Diencephalon (tissue), 1 donor: ENCODE measurements around the gene RSKR. TPM values are rescaled to one million over a fixed set of nuclear protein-coding genes. Genes with fewer than 3 reads are reported as not detected.

Experiments
- total RNA-seq: library from RNA; depleted of rRNA; stranded (reverse); fragments of >200 nt; gene quantifications from one replicate; pipeline ENCODE4 v1.2.3, GENCODE V29; 2014

RSKR gene, protein sequence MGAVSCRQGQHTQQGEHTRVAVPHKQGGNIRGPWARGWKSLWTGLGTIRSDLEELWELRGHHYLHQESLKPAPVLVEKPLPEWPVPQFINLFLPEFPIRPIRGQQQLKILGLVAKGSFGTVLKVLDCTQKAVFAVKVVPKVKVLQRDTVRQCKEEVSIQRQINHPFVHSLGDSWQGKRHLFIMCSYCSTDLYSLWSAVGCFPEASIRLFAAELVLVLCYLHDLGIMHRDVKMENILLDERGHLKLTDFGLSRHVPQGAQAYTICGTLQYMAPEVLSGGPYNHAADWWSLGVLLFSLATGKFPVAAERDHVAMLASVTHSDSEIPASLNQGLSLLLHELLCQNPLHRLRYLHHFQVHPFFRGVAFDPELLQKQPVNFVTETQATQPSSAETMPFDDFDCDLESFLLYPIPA
- total RNA-seq, result 15.9 TPM

GRCh38 chr17:28613931-28614381 lies at the start of gene RSKR:
RSKR (minus strand) TSS chr17:28614185; CDS start chr17:28614161, 24 bp downstream.

DNA sequence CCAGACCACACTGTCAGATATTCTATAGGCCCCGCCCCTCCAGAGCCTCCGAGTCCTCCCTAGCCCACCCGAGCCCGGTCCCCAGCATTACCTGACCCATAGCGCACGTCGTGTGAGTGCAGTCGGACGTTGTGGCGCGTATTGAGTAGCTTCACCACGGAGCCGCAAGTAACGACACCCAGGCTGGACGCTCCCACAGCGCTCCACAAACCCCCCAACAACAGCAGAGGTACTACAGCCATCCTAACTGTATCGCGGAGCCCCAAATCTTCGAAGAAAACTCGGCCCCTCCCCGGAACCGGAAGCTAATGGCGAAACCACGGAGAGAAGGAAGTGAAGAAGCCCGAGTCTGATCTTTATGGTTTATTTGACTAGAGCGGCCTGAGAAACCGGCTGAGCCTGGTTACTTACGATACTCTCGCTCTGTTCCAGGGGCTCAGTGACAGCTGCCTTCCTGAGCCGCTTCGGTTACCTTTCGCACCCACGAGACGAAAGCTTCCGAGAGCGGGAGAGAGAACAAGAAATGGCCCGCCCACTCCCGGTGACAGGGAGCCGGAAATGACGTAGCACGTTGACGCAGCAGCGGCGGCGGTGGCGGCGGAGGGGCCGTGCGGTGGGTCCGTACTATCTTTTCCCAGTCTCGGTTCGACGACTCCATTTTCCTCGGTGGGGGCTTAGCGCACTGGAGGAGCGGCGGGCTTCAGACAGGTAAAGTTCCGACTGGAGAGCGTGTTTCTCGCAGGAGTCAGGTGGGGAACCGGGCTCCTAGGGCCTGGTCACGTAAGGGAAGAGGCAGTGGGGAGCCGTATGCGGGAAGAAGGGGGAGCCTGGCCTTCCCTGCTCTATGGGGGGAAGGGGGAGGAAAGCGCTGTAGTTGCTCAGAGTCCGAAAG lies 47.9 kb upstream of the RSKR start, which contains the start of the genes SDF2 and SUPT6H:
TSS of gene SDF2 (minus strand) at position 272 of the 892 bp plus-strand sequence. CDS start at position 242, 30 bp downstream.
TSS of gene SUPT6H (plus strand) at position 571 of the 892 bp plus-strand sequence. CDS start 11,197 bp downstream, outside the sequence.

GRCh38 chr17:28644787-28645575 lies 31.0 kb upstream of the RSKR start, which contains the start of gene BLTP2:
BLTP2 (minus strand) TSS chr17:28645158; CDS start chr17:28645056, 102 bp downstream.

GRCh38 chr17:28598799-28599310 lies 15.1 kb downstream of the RSKR start, which contains the start of gene SPAG5:
SPAG5 (minus strand) TSS chr17:28599025; CDS start chr17:28598946, 79 bp downstream.

DNA sequence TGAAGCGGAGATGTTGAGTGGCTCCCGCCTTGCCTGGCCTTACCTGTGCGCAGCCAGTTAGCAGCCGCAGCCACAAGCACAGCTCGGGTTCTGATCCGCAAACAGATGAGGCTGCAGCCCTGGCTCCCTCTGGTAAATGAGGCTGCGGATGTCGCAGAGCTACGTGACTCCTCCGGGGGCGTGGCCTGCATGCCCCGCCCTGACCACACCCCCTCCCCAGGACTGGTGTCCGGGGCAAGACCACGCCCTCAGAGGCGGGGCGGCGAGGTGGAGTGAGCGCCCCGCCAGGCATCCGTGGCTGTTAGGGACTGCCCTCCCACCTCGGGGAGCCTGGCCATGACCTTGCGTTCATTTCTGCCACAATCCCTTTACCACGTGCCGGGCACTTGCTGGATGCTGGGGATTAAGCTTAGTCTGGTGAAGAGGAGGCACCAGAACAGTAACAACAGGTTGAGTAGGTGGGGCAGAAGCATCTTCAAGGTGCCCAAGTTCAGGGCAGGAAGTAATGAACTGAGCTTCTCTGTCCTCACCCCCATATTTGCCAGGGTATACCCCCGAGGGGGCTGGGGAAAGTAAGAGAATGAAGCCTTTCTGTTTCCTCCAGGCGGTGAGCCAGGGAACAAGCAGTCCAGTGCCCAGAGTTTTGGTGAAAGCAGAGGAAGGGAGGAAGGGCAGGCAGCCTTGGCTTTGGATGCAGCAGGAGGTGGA lies 37.1 kb downstream of the RSKR start, which contains the start of gene ALDOC:
TSS of gene ALDOC (minus strand) at position 138 of the 708 bp plus-strand sequence. CDS start 1,363 bp downstream, outside the sequence.

DNA sequence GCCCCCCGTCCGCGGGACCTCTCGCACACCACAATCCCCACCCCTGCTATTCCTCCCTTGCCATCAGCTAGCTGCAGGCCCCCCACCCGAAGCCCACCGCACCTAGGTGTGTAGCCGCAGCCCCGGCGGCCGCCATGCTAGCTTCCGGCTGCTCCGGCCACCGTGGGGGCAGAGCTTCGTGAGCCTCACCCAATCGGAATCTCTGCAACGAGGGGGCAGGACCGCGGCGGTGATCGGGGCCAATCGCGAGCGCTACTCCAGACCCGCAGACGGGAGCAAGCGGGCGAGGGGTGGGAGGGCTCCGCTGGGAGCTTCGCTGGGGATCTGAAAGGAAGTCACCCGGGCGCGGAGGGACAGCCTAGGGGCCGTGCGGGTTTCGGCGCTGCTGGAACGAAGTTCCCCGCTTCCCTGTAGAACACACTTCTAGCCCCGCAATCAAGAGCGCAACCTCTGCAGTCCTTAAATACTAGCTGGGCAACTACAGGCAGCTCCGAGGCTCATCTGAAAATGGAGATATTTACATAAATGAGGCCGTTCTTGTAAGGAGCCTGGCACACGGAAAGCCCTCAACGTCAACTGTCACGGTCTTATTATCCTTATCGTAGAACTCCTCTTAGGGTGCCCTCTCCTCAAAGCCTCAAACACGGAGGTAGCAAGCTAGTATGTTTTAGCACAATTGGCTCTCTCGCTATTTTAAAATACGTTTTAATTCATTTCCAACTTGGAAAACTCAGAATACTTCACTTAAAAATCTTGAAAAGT lies 42.4 kb downstream of the RSKR start, which contains the start of gene PIGS:
TSS of gene PIGS (minus strand) at position 164 of the 762 bp plus-strand sequence. CDS start at position 136, 28 bp downstream.

Other genes with a start within 250 kb of the RSKR start
- gene SEBOX, start 249.0 kb downstream of the RSKR start, total RNA-seq, result not detected
- gene VTN, start 243.9 kb downstream of the RSKR start, total RNA-seq, result 0.69 TPM
- 32.8 TPM for gene SARM1, start 242.5 kb downstream of the RSKR start, total RNA-seq
- gene SLC46A1, start 208.0 kb downstream of the RSKR start, total RNA-seq, result 18.2 TPM
- not detected for gene SLC13A2, start 140.5 kb downstream of the RSKR start, total RNA-seq
- gene FOXN1, start 107.8 kb downstream of the RSKR start, total RNA-seq, result not detected
- gene UNC119, start 61.6 kb downstream of the RSKR start, total RNA-seq, result 35.8 TPM
- 30.2 TPM for gene PIGS, start 42.7 kb downstream of the RSKR start, total RNA-seq
- gene ALDOC, start 37.3 kb downstream of the RSKR start, total RNA-seq, result 249 TPM
- gene SPAG5, start 15.2 kb downstream of the RSKR start, total RNA-seq, result 9.7 TPM
- gene BLTP2, start 31.0 kb upstream of the RSKR start, total RNA-seq, result 110 TPM
- gene SDF2, start 47.7 kb upstream of the RSKR start, total RNA-seq, result 36.9 TPM
- gene SUPT6H, start 48.0 kb upstream of the RSKR start, total RNA-seq, result 42.2 TPM
- 5.5 TPM for gene PROCA1, start 97.7 kb upstream of the RSKR start, total RNA-seq
- gene RAB34, start 103.7 kb upstream of the RSKR start, total RNA-seq, result 21.2 TPM
- gene RPL23A, start 105.8 kb upstream of the RSKR start, total RNA-seq, result 340 TPM
- 1.6 TPM for gene TLCD1, start 112.0 kb upstream of the RSKR start, total RNA-seq
- 0.92 TPM for gene NEK8, start 114.6 kb upstream of the RSKR start, total RNA-seq
- gene TRAF4, start 129.8 kb upstream of the RSKR start, total RNA-seq, result 39.7 TPM
- 7.8 TPM for gene FAM222B, start 228.6 kb upstream of the RSKR start, total RNA-seq
- 26.8 TPM for gene ERAL1, start 240.8 kb upstream of the RSKR start, total RNA-seq